Testis (tissue), 2 donors: ENCODE data around the gene CCDC188.

Experiments
- POLR2A ChIP-seq: fragments of 450-650 bp; IDR thresholded peaks from one replicate; pipeline ENCODE4 v1.6.1; 2017; ENCODE audit warnings: antibody characterized with exemption, mild to moderate bottlenecking, moderate library complexity
- TF ChIP-seq, protein P1 (sequence below), 3 experiments: fragments of 450-650 bp in 2 of 3; fragments of 200-600 bp in 1 of 3; sonication (generic) in 1 of 3; IDR thresholded peaks; one replicate each; pipeline ENCODE4 v1.5.1; 2016 to 2019; ENCODE audit warnings: antibody characterized with exemption in 3 of 3, mild to moderate bottlenecking in 2 of 3, moderate library complexity in 1 of 3

DNA sequence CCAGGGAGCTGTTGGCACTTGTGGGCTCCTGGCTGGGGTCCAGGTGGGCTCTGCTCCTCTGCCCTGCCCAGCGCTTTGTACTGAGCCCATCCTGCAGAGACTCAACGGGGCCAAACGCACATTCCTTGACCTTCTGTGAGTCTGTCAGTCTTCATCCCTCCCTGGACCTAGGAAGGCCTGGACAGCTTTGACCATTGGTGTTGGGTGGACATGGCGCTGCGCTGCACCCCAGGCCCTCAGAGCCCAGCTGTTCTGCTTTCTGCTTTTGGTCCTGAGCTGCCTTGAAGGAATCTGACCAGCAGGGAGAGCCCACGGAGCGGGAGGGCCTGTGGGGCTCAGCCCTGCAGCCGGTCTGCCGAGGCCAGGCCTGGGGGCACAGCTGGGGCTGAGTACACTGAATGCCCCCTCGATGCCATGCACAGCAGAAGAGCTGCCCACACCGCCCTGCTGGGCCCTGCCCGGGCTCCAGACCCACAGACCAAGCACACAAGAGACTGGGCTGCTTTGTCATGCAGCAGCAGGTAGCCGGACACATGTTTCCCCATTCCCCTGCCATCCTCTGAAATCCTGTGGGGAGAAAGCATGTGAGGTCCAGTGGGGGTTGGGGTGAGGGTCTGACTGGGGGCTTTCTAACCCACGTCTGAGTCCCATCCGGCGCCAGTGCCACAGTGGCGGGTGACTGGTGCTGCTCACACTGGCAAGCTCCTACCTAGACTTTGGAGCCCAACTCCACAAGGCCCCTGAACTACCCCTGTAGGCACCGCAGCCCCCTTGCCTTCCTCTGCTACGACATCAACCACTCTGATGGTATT lies 24.1 kb upstream of the CCDC188 start:
- TF ChIP-seq, protein P1, sequence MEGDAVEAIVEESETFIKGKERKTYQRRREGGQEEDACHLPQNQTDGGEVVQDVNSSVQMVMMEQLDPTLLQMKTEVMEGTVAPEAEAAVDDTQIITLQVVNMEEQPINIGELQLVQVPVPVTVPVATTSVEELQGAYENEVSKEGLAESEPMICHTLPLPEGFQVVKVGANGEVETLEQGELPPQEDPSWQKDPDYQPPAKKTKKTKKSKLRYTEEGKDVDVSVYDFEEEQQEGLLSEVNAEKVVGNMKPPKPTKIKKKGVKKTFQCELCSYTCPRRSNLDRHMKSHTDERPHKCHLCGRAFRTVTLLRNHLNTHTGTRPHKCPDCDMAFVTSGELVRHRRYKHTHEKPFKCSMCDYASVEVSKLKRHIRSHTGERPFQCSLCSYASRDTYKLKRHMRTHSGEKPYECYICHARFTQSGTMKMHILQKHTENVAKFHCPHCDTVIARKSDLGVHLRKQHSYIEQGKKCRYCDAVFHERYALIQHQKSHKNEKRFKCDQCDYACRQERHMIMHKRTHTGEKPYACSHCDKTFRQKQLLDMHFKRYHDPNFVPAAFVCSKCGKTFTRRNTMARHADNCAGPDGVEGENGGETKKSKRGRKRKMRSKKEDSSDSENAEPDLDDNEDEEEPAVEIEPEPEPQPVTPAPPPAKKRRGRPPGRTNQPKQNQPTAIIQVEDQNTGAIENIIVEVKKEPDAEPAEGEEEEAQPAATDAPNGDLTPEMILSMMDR (IDR thresholded peaks at IDR 0.05) = no peak
- TF ChIP-seq POLR2A = no peak
